ENCODE measurements around the gene ABI3BP. TPM values are rescaled to one million over a fixed set of nuclear protein-coding genes. Genes with fewer than 3 reads are reported as not detected.

Gene ABI3BP
- total RNA-seq, 2 donors from 2014 or later = not detected

DNA sequence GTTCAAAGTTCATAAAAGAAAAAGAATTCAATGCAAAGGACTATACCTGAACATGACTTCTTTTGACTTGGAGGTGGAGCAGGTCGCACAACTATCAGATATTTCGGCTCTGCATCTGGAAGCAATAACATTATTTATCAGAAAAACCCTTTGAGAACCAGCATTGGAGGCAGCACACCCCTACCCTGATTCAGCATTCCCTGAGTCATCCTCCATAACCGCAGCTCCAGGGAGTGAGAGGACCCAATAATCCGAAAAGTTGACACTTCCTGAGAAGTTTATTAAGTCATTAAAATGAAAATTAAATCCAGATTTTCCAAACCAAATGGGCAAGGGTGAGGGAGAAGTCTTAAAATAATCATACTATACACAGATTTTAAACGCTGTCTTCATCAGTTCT is 90.6 kb downstream of the ABI3BP start:
- DNase-seq (ENCODE audit: low spot score) = no peak
- Mint-ChIP-seq H3K27me3 (no peaks in the 10 kb centered on the region), H3K4me3 (no peak overlapping the region), H3K27ac (no peak overlapping the region), H3K9me3 (peaks cover 4% of the 10 kb centered on the region), H3K36me3 (no peaks in the 10 kb centered on the region), H3K4me1 (ENCODE audit: low read depth in 2 of 2) (no peaks in the 10 kb centered on the region)
- no peak for ATAC-seq

- Mint-ChIP-seq H3K4me3 (no peak overlapping the region), H3K27me3 (no peaks in the 10 kb centered on the region), H3K4me1 (ENCODE audit: low read depth in 2 of 2) (no peaks in the 10 kb centered on the region), H3K36me3 (no peaks in the 10 kb centered on the region), H3K27ac (no peak overlapping the region), H3K9me3 (peaks cover 4% of the 10 kb centered on the region)
- DNase-seq (ENCODE audit: low spot score) = no peak
- no peak for ATAC-seq
These were observed 92.4 kb downstream of the ABI3BP start for GRCh38 chr3:100900671-100901335.

GRCh38 chr3:100899440-100900091 is 93.7 kb downstream of the ABI3BP start:
- ATAC-seq = no peak
- Mint-ChIP-seq H3K27ac (no peak overlapping the region), H3K9me3 (peaks cover 4% of the 10 kb centered on the region)

GRCh38 chr3:100898681-100899080 is 94.5 kb downstream of the ABI3BP start:
- Mint-ChIP-seq H3K27ac (no peak overlapping the region), H3K36me3 (no peaks in the 10 kb centered on the region), H3K4me1 (ENCODE audit: low read depth in 2 of 2) (no peaks in the 10 kb centered on the region), H3K9me3 (no peaks in the 10 kb centered on the region), H3K27me3 (peaks cover 0 to 3% of the 10 kb centered on the region in 2 donors), H3K4me3 (no peak overlapping the region)
- ATAC-seq (no peak), DNase-seq (ENCODE audit: low spot score) (no peak)

More at GRCh38 chr3:100899440-100900091, 93.7 kb downstream of the ABI3BP start:
- H3K4me3 Mint-ChIP-seq = no peak overlapping the region
- no peaks in the 10 kb centered on the region for H3K4me1 Mint-ChIP-seq (ENCODE audit: low read depth in 2 of 2)
- DNase-seq (ENCODE audit: low spot score) = no peak
- no peaks in the 10 kb centered on the region for H3K36me3 Mint-ChIP-seq
- no peaks in the 10 kb centered on the region for H3K27me3 Mint-ChIP-seq

- H3K27me3 Mint-ChIP-seq = peaks cover 4 to 7% of the 10 kb centered on the region in 2 donors
- H3K27ac Mint-ChIP-seq = no peak overlapping the region
- no peaks in the 10 kb centered on the region for H3K4me1 Mint-ChIP-seq (ENCODE audit: low read depth in 2 of 2)
- H3K36me3 Mint-ChIP-seq = no peaks in the 10 kb centered on the region
- ATAC-seq = no peak
- no peak for DNase-seq (ENCODE audit: low spot score)
- H3K9me3 Mint-ChIP-seq = no peaks in the 10 kb centered on the region
- no peak overlapping the region for H3K4me3 Mint-ChIP-seq
These were observed 96.2 kb downstream of the ABI3BP start for GRCh38 chr3:100896994-100897393.

DNA sequence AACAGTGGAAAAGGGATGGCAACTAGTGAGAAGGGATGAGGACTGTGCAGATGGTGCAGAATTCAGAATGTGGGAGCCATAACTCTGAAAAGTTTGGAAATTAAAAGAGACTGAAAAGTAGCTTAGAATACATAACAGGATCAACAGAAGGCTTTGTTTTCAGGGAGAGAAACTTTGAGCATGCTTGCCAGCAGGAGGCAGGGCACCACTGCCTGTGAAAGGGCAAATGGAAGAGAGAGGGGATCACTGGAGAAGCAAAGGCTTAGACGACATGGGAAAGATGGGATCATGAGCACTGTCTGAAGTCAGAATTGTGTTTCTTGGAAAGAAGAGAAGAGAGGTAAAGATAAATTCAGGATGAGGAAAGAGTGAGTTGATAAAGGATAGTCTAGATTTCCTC is 99.6 kb downstream of the ABI3BP start:
- ATAC-seq (no peak), DNase-seq (ENCODE audit: low spot score) (no peak)
- Mint-ChIP-seq H3K36me3 (no peaks in the 10 kb centered on the region), H3K4me3 (no peak overlapping the region), H3K27ac (no peak overlapping the region), H3K4me1 (ENCODE audit: low read depth in 2 of 2) (no peaks in the 10 kb centered on the region), H3K9me3 (peaks cover 3% of the 10 kb centered on the region), H3K27me3 (peaks cover 7 to 17% of the 10 kb centered on the region in 2 donors)

- Mint-ChIP-seq H3K27me3 (peaks cover 7 to 17% of the 10 kb centered on the region in 2 donors), H3K9me3 (peaks cover 3% of the 10 kb centered on the region), H3K27ac (no peak overlapping the region), H3K36me3 (no peaks in the 10 kb centered on the region), H3K4me1 (ENCODE audit: low read depth in 2 of 2) (no peaks in the 10 kb centered on the region), H3K4me3 (no peak overlapping the region)
- DNase-seq (ENCODE audit: low spot score) = no peak
- no peak for ATAC-seq
These were observed 100.1 kb downstream of the ABI3BP start for GRCh38 chr3:100893108-100893507.

DNA sequence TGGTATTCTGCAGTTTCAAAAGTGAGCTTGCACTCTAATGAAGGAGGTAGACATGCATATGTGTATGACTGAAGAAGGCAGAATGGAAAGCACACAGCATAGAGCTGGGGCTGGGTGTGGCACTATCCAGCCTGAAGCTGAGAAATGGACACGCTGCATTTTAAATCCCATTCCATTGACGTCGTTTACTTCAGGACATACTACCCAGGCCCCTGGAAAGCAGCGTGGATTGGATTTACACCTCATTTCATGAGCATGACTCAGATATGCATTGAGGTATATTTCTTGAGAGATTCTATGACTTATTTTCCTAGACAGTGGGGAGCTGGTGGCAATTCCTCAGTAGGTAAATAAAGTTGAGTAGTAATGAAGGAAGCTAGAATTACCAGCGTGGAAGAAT is 101.4 kb downstream of the ABI3BP start:
- H3K36me3 Mint-ChIP-seq = no peaks in the 10 kb centered on the region
- ATAC-seq = no peak
- no peak overlapping the region for H3K4me3 Mint-ChIP-seq
- no peak overlapping the region for H3K27ac Mint-ChIP-seq
- peaks cover 7 to 17% of the 10 kb centered on the region in 2 donors for H3K27me3 Mint-ChIP-seq
- DNase-seq (ENCODE audit: low spot score) = no peak
- peaks cover 3% of the 10 kb centered on the region for H3K9me3 Mint-ChIP-seq
- H3K4me1 Mint-ChIP-seq (ENCODE audit: low read depth in 2 of 2) = no peaks in the 10 kb centered on the region

- no peak for ATAC-seq
- H3K4me1 Mint-ChIP-seq (ENCODE audit: low read depth in 2 of 2) = no peaks in the 10 kb centered on the region
- peaks cover 7 to 17% of the 10 kb centered on the region in 2 donors for H3K27me3 Mint-ChIP-seq
- no peaks in the 10 kb centered on the region for H3K36me3 Mint-ChIP-seq
- no peak overlapping the region for H3K4me3 Mint-ChIP-seq
- DNase-seq (ENCODE audit: low spot score) = no peak
- peaks cover 3% of the 10 kb centered on the region for H3K9me3 Mint-ChIP-seq
- H3K27ac Mint-ChIP-seq = no peak overlapping the region
These were observed 102.2 kb downstream of the ABI3BP start for GRCh38 chr3:100891033-100891432.

- Mint-ChIP-seq H3K4me1 (ENCODE audit: low read depth in 2 of 2) (no peaks in the 10 kb centered on the region), H3K36me3 (no peaks in the 10 kb centered on the region), H3K27ac (no peak overlapping the region), H3K9me3 (peaks cover 3% of the 10 kb centered on the region), H3K4me3 (no peak overlapping the region), H3K27me3 (peaks cover 11 to 23% of the 10 kb centered on the region in 2 donors)
- ATAC-seq = no peak
- DNase-seq (ENCODE audit: low spot score) = no peak
These were observed 104.3 kb downstream of the ABI3BP start for GRCh38 chr3:100888881-100889280.

DNA sequence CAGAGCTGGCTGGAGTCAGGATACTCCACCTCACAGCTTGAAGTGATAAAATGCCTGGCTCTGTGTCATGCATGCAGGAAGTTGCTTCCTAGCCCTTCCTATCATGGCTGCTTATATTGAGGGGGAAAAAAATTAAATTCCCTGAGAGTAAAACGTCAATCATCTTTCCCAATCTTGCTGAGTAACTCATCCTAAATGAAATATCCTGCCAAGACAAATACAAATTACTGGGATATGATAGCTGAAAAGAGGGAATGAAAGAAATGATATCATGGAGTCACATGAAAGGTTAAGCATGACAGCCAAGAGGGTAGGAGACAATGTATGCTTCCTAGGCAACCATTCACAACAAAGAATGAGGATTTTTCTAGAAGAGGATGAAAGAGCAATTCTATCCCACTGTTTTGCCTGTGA is 110.6 kb downstream of the ABI3BP start:
- H3K27me3 Mint-ChIP-seq = peaks cover 4 to 13% of the 10 kb centered on the region in 2 donors
- no peaks in the 10 kb centered on the region for H3K36me3 Mint-ChIP-seq
- no peak overlapping the region for H3K27ac Mint-ChIP-seq
- H3K9me3 Mint-ChIP-seq = no peaks in the 10 kb centered on the region
- ATAC-seq = no peak
- no peaks in the 10 kb centered on the region for H3K4me1 Mint-ChIP-seq (ENCODE audit: low read depth in 2 of 2)
- no peak for DNase-seq (ENCODE audit: low spot score)
- no peak overlapping the region for H3K4me3 Mint-ChIP-seq

GRCh38 chr3:100880845-100881244 is 112.4 kb downstream of the ABI3BP start:
- H3K4me1 Mint-ChIP-seq (ENCODE audit: low read depth in 2 of 2) = no peaks in the 10 kb centered on the region
- peaks cover 4 to 13% of the 10 kb centered on the region in 2 donors for H3K27me3 Mint-ChIP-seq
- H3K36me3 Mint-ChIP-seq = no peaks in the 10 kb centered on the region
- H3K9me3 Mint-ChIP-seq = no peaks in the 10 kb centered on the region
- ATAC-seq = no peak
- H3K27ac Mint-ChIP-seq = no peak overlapping the region
- DNase-seq (ENCODE audit: low spot score) = no peak
- no peak overlapping the region for H3K4me3 Mint-ChIP-seq

DNA sequence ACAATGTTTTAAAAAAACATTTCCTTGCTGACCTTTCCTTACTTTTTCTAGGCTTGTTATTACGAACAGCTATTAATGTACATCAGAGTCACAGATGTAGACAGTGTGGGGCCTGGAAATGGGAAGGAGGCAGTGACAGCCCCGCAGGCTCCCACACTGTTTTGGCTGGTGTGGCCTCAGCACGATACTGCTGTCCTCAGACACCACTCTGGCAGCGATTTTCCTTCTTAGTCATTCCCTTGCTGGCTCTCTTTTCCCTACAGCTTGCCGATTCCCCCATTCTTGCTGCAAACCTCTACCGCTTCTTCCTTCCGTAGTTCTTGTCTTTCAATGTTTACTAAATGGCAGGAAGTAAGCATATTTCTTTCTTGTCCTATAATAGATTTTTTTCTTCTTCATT is 113.1 kb downstream of the ABI3BP start:
- Mint-ChIP-seq H3K27me3 (peaks cover 4 to 13% of the 10 kb centered on the region in 2 donors), H3K4me3 (no peak overlapping the region), H3K27ac (no peak overlapping the region), H3K9me3 (no peaks in the 10 kb centered on the region), H3K36me3 (no peaks in the 10 kb centered on the region), H3K4me1 (ENCODE audit: low read depth in 2 of 2) (no peaks in the 10 kb centered on the region)
- DNase-seq (ENCODE audit: low spot score) (no peak), ATAC-seq (no peak)

GRCh38 chr3:100879195-100879810 is 113.9 kb downstream of the ABI3BP start:
- DNase-seq (ENCODE audit: low spot score) (no peak), ATAC-seq (no peak)
- no peak overlapping the region for H3K27ac Mint-ChIP-seq
- no peaks in the 10 kb centered on the region for H3K36me3 Mint-ChIP-seq
- peaks cover 0 to 7% of the 10 kb centered on the region in 2 donors for H3K27me3 Mint-ChIP-seq
- H3K4me3 Mint-ChIP-seq = no peak overlapping the region
- no peaks in the 10 kb centered on the region for H3K4me1 Mint-ChIP-seq (ENCODE audit: low read depth in 2 of 2)
- H3K9me3 Mint-ChIP-seq = no peaks in the 10 kb centered on the region

Measured in natural killer cell treated with Interleukin-12 subunit alpha and Interleukin-12 subunit beta and Interleukin-15 and Interleukin-18, amount 100 ng/mL, for 72 hours (primary cell).